GM18909 (cell line): ENCODE data around the gene ZBED4.
"Not testable (repeated sequence)": the region's sequence is repeated elsewhere in the genome, so short reads cannot be mapped to it uniquely, and the experiment has no call there.

ENCODE experiments used
- ATAC-seq: cut with Tn5 transposase; IDR thresholded peaks from one replicate; pipeline ENCODE4 v1.9.1; 2021; ENCODE audit warnings: mild to moderate bottlenecking; ENCODE audit not compliant: unreplicated experiment, poor library complexity

The ZBED4 gene

DNA sequence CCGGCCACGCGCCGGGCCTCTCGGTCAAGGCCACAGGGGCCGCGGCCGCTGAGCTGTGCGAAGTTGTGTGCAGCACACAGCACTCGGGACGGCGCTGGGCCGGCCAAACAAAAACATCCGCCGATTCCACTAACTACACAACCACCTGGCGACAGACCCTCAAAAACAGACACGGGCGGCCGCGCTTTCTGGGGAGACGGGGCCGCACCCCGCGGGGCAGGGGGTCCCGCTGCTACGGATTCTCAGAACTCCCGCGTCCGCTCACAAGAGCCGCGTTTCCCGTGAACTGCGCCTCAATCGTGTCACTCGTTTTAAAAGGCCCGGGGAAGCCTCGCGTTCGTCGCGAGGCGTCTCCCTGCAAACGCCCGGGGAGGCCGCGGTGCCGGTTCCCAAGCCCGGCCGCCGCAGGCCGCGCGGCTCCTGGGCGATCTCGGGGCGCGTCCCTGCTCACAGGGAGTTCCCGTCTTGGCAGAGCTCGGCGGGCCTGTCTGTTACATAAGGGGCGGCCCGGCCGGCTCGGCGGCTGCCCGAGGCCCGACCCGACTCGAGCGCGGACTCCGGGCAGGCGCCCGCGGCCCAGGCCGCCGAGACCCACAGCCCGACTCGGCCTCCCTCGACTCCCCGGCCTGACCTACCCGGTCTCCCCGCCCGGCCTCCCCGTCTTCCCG is 26.9 kb upstream of the ZBED4 start:
- ATAC-seq = no peak

DNA sequence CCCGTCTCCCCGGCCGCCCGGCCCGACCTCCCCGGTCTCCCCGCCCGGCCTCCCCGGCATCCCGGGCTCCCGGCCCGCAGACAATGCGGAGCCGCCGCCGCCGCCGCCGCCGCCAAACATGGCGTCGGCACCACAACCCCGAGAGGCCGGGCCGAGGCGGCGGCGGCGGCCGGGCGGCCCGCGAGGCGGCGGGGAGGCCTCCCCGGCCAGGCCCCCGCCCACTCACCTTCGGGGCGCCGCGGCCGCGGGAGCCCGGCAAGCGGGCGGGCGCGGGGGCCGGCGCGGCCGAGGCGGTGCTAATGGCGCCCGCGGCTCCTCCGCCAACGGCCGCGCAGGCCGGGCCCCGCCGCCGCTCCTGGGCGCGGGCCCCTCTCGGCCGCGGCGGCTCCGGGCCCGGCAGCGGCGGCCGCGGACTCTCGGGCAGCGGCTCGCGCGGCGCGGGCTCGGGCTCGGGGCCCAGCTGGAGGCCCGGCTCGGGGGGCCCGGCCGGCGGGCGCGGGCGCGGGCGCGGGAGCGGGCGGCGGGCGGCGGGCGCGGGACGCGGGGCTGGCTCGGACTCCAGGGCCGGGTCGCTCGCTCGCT is 26.3 kb upstream of the ZBED4 start:
- no peak for ATAC-seq

DNA sequence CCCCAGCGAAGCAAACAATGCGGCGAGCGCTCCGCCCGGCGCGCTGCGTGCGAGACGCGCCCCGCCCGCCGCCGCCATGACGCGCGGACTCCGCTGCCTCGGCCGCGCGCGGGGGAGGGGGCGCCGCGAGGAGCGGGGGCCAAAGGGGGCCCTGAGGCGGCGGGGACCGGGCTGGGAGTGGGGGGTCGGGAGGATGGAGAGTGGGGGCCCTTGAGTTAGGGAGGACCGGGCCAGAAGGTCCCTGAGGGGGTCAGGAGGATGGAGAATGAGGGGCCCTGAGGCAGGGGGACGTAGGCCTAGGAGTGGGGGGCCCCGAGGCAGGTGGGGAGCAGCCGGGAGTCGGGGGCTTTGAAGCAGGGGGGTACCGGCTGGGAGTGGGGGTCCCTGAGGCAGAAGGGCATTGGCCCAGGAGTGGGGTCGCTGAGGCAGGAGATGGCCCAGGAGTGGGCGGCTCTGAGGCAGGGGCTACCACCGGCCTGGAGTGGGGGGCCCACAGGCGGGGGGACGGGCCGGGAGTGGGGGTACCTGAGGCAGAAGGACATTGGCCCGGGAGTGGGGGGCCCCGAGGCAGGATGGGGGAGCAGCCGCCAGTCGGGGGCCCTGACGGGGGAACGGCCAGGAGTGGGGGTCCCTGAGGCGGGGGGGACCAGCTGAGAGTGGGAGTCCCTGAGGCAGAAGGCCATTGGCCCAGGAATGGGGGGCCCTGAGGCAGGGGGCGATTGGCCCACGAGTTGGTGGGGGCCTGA is 25.6 kb upstream of the ZBED4 start, which contains the start of gene BRD1:
Gene BRD1 (minus strand): TSS at position 21 of the 746 bp plus-strand sequence. CDS start 3,556 bp downstream, outside the sequence.
- no peak for ATAC-seq

DNA sequence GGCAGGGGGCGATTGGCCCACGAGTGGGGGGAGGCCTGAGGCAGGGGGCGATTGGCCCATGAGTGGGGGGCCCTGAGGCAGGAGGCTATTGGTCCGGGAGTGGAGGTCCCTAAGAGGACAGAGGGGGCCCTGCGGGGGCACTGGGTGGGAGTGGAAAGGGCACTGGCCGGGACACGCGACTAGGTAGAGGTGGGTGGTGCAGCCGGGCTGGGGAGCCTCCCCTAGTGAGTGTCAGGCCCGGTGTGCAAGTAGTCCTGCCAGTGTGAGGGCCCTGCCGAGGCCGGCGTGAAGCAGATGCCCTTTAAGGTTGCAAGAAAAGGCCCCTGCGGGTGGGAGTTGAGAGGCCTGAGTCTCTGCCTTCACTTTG is 25.1 kb upstream of the ZBED4 start:
- ATAC-seq = no peak

DNA sequence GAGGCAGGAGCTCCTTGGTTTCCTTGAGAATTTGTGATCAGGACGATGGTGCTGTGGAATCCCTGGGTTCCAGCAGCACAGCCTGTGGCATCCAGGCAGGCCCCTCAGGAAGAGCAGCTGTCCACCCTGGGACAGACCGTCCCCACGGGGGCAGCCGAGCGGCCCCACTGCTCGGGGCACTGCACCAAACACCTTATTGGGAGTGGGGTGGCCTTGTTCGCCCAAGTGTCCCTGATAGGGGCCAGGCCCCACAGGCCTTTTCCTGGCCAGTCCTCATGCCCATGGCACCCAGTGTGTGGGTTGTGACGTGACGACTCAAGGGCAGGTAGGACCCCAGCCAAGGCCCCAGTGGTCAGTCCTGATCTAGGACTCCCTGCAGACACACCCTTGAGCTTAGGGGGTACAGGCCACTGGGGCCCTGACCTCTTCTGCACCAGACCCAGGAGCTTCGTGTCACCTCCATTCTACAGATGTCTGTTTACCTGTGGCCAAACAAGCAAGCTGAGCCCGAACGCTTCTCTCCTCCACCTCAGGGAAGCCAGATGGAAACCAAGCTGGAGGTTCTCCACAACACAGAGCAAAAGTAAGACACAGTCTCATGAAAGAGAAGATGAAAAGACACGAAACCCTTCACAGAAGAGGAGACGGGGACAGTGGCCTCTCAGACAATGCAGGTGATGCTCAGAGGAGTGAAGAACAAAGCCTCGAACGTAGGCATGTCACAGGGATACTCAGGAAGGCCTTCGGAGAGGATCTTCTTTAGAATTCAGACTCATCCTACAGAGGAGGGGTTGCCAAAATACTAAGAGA is 24.4 kb upstream of the ZBED4 start:
- ATAC-seq = no peak

DNA sequence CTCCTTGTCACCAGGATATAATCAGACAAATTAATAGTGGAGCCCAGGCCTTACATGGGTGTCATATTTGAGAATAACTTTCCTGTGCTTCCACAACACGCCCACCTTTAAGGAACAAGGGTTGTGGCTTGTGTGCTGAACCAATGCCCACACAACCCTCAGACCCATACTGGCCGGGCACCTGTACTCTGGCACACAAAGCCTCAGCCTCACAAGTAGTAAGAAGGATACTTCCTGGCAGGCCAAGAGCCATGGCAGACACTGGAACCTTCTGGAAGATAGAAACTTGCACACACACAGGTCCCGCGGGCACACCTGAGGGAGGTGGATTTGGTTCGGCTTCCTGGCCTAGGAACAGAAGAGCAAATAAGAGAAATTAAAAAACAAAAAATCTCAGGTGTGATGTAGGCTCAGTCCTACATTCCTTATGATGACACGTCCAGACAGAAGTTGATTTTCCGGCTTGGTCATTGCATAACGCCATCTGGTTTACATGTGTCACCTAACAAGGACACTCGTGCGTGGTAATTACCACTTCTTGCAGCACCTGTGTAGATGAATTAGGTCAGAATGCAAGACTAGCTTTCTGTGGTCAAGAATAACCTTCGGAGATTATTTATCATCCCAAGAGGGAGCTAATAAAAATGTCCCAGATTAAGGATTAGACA is 20.2 kb upstream of the ZBED4 start:
- ATAC-seq = no peak

DNA sequence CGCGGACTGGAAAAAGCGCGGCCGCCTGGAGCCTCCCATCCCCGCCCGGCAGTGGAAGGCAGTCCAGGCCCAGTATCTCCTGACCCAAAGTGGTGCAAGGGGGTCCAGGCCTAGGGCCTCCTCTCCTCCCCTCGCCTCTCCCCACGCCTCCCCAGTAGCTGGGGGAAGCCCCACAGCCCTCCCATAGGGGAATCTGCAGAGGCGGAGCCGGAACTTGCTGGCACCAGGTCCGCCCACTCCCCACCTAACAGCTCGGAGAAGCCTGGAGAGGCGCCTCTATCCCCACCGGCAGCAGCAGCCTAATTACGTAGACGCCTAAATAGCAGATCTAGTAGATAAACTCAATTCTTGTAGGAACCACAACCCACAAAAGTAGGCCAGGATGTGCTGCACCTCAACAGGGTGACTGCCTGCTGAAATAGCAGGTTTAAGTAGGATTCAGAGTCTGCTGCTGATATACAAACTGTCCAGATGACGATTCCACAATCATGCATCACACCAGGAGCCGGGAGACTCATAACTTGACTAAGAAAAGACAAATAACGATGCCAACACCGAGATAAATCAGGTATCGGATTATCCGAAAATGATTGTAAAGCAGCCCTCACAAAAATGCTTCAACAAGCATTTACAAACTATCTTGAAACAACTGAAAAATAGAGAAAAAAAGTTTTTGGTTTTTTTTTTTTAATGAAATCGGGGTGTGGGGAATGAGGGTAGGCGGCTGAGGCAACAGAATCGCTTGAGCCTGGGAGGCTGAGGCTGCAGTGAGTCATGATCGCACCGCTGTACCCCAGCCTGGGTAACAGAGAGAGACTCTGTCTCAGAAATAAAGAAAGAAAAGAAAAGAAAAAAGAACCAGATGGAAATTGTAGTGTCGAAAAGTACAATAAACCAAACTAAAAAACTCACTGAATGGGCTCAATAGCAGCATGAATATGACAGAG is 14.6 kb upstream of the ZBED4 start:
- ATAC-seq = no peak

DNA sequence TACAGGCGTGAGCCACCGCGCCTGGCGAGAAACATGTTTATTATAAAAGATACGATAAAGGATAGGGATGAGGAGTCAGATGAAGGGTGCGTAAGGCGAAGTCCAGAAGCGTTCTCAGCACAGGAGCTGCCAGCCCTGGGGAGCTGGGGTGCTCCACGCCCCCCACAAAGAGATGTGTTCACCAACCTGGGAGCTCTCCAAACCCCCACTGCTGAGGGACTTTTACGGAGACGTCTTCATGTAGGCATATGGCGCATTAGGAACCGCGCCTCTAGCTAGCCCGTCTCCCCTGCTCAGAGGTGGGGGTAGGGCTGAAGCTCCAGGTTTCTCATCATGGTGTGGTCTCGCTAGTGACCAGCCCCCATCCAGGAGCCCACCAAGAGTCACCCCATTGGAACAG is 8.4 kb upstream of the ZBED4 start:
- ATAC-seq = no peak

DNA sequence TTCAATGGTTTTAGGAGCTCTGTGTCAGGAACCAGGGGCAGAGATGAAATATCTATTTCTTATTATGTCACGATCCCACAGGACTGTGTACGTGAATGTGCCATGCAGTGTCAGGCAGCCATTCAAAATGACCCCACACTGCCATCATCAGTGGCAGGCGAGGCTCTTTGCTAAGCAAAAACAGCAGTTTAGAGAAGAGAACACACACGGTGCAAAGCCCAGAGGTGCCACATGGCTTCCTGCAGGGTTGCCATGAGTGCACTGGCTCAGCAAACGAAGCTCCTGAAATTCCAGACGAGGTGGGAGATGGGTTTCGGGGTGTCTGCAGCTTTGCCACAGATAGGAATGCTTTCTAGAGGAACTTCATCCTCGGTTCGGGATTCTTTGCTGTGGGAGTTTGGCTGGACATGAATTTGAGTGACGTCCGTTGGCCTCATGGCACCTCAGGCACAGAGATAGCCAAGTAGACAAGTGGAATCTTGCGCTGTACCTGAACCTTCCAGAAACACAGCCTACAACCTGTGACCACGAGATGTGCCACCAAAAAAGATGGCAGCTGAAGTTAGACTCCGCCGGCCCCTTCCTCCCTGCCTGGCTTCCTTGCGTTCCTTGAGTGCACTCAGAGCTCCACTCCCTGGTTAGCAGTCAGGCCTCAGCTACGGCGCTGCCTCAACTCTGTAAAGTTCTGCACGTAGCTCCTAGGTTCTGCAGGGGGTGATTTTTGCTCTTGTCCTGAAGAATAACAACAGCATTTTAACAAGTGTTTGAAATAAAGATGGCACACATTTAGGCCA is 7.8 kb upstream of the ZBED4 start:
- no peak for ATAC-seq

DNA sequence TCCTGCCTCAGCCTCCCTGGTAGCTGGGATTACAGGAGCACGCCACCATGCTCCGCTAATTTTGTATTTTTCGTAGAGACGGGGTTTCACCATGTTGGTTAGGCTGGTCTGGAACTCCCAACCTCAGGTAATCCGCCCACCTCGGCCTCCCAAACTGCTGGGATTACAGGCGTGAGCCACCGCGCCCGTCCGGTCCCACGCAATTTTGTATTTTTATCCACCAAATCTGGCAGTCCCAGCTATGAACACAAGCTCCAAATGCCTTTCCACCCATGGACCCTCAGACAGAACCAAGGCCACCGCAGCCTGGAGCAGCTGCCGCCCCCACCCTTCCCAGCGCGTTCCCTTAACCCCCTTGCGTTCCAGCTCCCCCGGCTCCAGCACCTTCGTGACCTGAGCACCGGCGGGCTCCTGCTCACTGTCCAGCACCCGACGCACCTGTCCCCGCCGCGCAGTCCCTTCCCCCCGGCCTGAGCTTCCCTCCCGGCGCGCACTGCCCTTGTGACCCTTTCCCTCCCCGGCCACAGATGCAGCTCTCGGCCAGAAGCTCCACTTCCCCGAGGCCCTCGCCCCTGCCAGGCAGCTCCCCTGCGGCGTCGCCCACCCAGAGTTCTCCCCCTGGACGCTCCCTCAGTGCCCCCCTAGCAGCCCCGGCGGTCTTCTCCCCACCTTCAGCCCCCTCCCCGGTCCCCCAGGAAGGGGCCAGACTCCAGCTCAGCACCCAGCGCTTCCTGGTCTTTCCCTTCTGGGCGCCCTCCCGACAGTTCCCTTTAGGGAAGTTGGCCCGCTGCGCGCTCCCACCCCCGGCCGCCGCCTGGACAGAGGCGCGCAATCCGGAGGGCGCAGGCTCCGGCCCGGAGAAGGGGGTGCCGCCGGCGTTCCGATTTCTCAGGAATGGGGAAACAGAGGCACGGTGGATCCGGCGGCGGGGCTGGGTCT is 5.6 kb upstream of the ZBED4 start:
- no peak for ATAC-seq

DNA sequence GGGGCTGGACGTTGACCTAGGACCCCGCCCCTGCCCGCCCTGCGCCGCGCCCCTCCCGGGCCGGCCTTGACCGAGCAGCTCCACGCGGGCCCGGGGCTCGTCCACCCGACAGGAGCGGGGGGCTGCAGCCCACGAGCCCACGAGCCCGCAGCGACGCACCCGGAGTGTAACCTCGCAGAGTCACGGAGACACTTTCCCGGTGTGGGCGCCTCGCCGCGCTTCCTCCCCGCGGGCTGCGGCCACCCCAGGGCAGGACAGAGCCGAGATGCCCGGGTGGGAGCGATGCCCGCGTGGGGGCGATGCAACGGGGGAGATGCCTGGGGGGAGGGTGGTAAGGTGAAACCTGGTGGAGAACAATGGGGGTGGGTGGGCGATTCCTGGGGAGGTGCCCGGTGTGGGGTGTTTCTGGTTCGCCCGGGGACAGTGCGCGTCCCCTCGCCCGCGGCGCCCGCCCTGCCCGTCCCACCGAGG is 4.9 kb upstream of the ZBED4 start:
- no peak for ATAC-seq

DNA sequence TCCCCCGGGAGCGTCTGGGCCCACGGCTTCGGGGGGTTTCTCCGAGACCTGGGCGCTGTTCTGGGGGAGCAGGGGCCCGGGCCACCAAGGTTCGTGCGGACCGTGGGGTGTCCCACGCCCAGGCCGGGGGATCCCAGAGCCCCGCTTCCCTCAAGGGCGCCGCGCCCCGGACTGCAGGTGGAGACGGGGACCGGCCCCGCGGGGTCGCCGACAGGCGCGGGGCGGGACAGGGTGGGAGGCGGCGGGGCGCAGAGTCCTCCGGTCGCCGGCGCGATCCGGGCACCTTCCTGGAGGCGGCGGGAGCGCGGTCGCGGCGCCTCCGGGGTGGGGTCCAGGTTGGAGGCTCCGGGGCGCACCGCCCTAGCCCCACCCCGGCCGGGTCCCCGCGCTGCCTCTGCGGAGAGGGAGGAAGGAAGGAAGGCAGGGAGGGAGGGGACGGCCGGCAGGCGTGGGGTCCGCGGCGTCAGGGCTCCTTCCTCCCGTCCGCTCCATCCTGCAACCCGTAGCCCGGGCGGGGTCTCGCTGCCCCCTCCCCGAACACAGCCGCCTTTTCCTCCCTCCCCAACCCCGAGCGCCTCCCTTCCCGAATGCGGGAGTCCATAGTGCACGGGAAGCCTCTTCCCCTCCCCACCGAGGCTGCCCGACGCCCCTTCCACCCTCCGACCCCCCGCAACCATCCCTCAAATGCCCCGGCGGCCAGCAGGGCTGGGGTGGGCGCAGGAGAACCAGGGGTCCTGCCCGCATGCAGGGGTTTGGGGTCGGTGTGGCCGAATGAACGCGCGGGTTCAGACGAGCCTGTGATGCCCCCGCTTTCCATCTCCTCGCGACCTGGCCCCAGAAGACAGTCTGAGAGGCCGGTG is 4.3 kb upstream of the ZBED4 start:
- ATAC-seq = no peak

DNA sequence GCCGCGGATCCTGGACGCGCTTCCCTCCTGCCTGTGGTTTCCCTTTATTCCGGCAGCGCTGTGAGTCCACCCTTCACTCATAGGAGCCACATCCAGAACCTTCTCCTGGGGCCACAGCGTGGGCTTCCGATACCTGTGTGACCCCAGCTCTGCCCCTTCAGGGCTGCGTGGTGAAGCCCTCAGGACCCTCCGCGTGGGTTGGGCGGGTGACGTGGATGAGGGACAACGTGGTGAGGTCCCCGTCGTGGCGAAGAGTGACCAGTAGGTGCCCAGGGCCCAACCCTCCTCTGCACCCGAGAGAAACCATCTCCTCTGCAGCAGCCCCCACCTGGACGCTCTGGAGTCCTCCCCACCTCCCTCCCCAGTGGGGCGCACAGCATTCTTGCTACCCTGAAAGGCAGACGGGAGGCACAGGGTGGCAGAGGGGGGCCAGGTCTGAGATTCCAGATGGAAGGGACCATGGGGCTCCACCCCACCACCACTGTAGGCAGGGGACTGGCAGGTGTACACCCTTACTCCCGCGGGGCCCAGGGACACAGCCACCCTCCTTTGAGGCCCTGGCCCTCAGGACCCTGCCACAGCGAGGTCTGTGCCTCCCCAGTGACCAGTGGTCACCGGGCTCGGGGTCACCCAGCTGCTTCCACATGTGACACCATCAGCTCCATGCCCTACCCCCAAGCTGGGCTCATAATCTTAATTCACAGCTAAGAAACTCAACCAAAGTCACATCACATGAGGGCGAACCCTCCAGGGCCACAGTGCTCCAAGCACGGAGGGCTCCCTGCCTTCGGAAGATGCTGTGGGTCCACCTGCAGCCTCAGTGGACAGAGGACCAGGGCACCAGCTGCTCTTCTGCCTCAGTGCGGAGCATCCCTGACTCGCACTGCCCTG is 3.4 kb upstream of the ZBED4 start:
- no peak for ATAC-seq

DNA sequence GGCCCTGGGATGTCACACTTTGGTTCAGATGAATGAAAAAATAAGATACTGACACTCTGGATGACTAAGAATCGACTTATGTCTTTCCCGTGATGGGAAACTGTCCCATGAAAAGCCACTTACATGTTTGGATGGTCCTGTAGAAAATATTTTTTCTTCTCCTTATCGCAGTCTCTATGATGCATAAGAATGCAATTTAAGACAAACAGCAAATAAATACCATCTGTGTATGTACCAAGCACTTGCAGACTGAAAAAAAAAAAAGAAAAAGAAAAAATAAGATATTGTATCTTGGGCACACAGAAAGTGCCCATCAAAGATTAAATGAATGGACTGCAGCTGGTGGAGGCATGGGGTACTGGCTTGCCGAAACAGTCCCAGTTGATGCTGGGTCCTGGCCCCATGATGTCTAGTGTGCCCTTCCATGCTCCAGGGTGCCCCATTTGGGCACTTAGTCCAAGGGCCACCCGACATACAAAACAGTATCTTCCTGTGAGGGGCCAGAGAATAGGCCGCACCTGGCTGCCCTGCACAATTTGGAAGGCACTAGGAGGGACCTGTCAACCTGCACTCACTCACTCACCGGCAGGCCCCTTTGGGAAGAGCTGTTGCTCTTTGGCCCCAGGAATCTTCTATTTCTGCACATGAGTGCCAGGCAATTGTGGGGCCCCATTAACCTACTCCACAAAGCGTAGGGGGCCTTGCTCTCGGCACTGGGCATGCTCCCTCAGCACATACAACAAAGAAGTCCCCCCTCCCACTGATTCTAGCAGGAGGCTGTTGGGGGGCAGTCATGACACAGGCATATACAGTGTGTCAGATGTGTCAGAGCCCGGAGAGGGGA is 2.5 kb upstream of the ZBED4 start:
- no peak for ATAC-seq

DNA sequence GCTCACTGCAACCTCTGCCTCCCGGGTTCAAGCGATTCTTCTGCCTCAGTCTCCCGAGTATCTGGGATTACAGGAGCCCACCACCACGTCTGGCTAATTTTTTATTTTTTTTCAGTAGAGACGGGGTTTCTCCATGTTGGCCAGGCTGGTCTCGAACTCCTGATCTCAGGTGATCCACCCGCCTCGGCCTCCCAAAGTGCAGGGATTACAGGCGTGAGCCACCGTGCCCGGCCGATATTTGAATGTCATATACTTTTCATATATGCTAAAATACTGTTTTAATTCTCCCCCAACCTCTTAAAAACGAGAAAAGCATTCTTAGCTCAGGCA is 1.1 kb upstream of the ZBED4 start:
- ATAC-seq = not testable (repeated sequence)
